HuH-7.5 (cell line): ENCODE data around the gene XRCC4.
A peak's percentile ranks its signal among the peaks of the same experiment; 100 is the strongest.
"Not testable (repeated sequence)": the region's sequence is repeated elsewhere in the genome, so short reads cannot be mapped to it uniquely, and the experiment has no call there.

Experiments used
- DNase-seq: peaks from one replicate; pipeline ENCODE4 v3.0.0; 2011; ENCODE audit warnings: low spot score

Gene XRCC4

DNA sequence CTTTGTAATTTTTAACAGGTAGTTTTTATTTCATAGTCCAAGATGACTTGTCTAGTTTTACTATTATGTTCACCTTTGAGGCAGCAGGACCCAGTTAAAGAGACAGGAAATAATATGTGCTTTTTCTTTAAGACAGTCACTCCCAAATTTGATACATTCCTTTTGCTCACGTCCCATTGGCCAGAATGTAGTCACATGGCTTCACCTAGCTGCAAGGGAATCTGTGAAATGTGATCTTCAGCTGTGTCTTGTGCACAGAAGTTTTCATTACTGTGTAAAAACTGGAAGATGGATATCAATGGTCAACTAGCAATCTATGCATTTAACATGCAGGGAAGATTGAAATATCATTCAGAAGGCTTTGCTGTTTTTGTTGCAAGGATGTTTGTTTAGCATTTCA lies 41.1 kb downstream of the XRCC4 start:
- DNase-seq: no peak

DNA sequence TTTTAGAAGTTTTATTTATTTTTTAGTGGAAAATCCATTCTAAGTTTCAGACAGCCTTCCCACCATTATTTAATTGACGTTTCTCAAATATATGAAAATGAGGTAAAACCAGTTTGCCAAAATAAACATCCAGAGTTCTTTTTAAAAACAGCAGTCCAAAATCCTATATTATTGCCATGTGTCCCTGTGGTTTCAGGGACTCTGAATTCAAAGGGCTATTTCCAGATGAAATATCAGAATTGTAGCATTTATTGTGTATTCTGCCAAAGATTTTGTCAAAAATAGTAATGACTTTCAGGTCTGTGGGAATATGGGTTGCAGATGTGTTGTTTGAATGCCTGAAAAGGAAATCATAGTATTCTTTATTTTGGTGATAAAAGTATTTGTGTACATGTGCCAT lies 41.6 kb downstream of the XRCC4 start:
- DNase-seq: no peak

DNA sequence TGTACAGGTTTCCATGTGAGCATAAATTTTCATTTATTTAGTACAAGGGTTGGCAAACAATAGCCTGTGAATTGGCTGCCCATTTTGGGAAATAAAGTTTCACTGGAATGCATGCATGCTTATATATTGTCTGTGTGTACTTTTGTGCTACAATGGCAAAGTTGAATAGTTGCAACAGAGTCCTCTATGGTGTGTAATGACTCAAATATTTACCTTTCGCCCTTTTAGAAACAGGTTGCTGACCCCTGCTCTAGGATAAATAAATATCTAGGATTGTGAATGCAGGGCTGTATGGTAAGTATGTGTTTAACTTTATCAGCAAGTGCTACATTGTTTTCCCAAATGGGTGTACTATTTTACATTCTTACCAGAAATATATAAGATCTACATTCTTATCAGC lies 47.2 kb downstream of the XRCC4 start:
- DNase-seq: peak; percentile 26

DNA sequence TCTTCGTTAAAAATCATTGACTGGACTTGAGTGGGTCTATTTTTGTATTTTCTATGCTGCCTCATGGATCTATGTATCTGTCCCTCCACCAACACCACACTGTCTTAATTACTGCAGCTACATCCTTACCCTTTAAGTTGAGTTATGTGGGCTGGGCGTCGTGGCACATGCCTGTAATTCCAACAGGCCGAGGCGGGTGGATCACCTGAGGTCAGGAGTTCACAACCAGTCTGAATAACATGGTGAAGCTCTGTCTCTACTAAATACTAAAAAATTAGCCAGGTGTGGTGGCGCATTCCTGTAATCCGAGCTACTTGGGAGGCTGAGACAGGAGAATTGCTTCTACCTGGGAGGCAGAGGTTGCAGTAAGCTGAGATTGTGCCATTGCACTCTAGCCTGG lies 48.2 kb downstream of the XRCC4 start:
- DNase-seq: no peak

DNA sequence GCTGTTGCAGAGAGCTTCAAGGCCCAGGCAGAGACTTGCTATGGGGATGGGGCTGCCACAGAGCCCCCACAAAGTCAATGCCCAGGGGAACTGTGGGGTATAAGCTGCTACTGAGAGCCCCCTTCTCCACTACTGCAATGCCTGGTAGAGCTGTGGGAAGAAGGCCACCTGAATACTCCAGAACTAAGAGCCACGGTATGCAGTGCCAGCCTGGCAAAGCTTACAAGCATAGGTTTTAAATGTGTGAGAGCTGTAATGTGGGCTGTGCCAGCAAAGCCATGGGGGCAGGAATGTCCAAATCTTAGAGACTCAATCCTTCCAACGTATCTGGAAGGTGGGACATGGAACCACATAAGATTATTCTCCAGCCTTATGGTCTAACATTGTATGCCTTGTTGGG lies 49.2 kb downstream of the XRCC4 start:
- DNase-seq: no peak

DNA sequence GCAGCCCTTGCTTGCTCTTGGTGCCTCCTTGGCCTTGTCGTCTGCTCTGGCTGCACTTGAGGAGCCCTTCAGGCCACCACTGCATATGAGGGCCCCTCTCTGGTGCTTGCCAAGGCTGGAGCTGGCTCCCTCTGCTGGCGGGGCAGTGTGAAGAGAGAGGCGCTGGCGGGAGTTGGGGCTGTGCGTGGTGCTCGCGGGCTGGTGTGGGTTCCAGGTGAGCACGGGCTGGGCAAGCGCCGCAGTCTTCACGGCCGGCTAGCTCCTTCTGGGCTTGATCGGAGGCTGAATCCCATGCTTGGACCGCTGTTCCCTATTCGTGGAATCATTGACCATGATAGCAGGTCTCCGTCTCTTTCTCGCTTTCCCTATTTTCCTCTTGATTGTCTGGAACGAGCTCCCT lies 56.5 kb downstream of the XRCC4 start:
- no peak for DNase-seq

DNA sequence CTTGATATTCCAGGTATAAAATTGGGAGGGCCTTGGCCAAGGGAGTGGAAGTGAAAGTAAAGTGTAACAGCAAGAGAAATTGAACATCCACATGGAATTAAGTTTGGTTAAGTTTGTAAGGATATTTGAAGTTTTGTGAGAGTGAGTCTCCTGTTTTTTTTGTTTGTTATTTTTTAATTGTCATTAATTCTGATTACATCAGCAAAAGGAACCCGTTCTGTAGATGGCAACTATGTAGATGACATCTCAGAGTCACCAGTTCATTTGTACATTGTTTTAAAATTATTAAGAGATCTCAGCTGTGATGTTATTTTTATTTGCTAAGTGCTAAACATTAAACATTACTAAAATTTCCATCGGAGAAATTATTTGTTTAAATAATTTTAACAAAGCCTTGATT lies 65.2 kb downstream of the XRCC4 start:
- DNase-seq: no peak

DNA sequence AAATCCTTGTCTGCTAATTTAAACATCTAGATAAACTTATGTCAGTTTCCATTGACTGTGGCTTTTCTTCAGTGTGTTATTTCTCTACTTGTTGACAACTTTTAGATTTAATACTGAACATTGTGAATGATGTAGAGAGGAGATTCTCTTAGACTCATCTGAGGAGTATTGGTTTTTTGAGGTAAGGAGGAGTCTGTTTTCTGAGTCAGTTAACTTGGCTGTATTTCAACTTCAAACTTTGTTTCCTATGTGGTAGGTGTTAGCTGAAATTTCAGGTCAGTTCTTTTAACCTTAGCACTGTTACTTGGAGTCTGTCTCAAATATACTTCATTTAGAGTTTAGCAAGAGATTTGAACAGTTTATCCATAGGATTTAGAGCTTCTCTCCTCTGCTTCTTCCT lies 67.9 kb downstream of the XRCC4 start:
- DNase-seq: no peak

DNA sequence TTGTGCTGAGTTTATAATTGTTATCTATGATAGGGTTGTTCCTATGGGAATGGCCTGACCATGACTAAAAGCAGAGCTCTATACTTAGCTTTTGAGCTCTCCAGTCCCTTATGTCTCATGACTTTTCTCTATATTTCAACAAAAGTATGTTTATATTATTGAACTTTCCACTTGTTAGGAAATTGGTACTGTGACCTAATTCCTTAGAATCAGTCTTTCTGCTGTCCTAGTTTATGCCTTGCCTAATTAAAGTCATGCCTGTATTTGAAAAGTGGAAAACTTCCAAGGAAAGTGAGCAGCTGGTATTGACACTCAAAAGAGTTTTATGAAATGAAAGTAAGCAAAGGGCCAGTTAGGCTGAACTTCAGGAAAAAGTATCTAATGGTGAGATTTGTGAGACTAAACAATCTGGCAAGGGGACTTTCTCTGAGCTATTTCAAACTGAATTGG lies 68.6 kb downstream of the XRCC4 start:
- DNase-seq: no peak

DNA sequence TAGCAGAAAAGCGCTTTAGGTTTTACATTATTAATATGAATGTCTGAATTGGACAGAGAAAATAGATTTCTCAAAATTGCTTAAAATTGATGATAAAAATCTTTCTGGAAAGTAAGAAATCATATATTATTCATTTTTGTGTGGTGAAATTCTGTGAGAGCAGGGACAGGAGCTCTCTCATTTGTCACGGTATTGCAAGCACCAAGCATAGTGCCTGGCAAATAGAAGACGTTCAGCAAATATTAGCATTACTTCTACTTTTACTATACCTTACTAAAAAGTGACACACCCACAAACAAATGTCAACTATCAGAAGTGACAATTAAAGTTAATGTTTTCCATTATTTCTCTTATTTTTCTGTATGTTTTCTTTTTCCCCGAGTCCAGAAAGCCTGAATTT lies 69.1 kb downstream of the XRCC4 start:
- DNase-seq: no peak

DNA sequence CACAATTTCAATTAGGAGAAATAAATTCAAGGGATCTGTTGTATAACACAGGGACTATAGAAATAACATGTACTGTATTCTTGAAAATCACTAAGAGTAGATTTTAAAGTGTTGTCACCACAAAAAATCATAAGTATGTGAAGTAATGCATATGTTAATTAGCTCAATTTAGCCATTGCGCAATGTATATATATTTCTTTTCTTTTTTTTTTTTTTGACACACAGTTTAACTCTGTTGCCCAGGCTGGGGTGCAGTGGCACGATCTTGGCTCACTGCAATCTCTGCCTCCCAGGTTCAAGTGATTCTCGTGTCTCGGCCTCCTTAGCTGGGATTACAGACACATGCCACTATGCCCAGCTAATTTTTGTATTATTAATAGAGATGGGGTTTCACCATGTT lies 70.2 kb downstream of the XRCC4 start:
- DNase-seq: no peak

DNA sequence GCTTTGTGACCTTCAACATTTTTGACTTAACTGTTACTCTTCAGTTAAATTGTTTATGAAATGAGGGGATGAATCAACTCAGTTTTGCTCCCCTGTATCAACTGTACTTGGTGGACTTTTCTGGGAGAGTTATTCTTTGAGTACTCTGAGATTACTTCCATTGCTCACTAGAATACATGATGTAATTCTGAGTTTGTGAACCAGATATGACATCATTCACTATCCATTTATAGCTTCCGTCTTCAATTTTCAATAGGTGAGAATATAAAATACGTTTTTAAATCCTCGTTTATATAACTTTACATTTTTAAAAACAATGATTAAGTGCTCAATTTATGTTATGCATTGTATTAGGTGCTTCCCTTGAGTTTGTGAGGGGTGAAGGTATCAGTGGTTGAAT lies 71.0 kb downstream of the XRCC4 start:
- DNase-seq: no peak

DNA sequence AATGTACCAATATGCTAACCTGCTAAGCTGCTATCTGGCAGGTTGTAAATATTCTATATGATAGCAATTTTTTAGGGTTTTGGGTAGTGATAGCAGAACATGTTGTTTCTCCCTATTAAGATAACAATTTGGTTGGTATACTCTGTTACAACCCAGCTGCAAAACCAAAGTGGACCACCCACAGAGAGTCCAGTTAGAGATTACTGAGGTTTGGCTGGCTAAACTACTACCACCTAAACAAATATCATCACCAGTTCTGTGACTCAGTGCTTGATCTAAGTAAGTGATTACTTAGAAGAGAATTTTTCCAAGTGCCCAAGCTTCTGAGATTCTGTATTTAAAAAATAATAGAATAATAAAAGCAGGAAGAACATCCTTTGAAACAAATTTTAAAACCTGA lies 72.3 kb downstream of the XRCC4 start:
- no peak for DNase-seq

DNA sequence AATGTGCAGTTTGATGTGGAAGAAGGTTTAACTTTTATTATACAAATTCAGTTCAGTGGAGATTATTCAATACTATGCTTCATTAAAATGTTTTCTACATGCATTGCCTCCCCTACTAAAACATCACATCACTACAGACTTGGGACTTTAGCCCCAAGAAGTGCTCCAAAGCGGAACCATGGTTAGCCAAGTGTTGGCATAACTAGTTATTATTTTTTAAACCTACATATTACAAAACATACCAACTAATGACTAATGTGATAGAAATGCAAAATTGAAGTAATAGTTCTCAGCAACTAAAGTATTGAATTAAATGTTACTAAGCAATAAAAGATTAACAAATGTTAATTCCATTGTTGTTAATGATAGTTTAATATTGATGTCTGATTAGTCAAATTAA lies 74.5 kb downstream of the XRCC4 start:
- DNase-seq: no peak

DNA sequence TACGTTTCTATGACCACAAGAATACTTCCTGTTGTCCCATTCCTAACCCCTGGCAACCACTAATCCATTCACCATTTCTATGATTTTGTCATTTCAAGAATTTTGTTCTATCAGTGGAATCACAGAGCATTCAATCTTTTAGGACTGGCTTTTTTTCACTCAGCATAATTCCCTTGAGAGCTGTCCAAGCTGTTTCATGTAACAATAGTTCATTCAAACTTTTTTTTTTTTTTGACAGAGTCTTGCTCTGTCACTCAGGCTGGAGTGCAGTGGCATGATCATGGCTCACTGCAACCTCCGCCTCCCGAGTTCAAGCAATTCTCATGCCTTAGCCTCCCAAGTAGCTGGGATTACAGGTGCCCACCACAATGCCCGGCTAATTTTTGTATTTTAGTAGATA lies 75.6 kb downstream of the XRCC4 start:
- DNase-seq: not testable (repeated sequence)

DNA sequence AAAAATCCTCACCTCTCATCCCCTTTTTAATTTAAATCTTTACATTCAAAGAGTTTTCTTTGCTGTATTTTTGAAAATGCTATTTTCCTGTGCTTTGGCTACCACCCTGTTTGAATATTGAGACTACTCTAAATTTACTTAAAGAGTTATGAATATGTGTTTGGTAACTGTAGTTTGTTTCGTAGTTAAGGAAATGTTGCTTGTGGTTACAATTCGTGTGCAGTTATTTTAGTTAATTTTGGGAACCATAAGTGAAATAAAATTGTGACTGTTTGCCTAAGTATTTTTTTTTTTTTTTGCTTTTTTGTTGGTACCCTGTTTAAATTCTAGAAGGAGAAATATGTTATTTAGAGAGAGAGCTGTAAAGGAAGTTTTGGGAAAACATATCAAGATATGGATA lies 78.7 kb downstream of the XRCC4 start:
- DNase-seq: no peak

DNA sequence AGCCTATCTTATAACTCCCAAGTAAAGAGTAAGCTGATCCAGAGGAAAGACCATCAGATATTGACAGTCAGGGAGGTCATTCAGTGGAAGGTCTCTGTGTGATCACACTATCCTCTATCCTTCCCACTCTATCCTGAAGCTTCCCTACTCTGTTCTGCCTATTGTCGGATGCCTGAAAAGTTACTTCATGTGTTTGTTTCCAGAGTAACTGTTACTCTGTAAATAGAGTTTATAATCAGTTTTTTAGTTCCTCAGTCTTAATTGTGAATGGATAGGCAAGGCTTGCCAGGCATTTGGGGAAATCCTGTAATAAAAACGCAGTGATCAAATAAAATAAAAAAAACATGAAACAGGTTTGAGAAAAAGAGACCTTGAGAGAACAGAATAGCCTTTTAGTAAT lies 79.8 kb downstream of the XRCC4 start:
- DNase-seq: no peak

DNA sequence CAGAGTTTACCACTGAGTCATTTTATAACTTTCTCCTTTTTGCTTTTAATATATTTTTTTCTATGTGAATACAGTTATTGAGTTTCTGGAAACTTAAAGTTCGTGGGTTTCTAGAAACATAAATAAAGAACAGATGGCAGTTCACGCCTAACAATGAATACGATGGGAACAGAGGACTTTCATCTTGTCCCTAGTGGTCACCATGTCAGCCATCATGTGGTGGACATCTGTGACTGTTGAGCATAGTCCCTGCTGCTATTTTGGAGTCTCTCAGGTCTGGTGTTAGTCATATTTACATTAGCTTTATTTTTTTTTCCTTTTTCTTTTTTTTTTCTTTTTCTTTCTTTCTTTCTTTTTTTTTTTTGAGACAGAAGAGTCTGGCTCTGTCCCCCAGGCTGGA lies 85.3 kb downstream of the XRCC4 start:
- DNase-seq: no peak

DNA sequence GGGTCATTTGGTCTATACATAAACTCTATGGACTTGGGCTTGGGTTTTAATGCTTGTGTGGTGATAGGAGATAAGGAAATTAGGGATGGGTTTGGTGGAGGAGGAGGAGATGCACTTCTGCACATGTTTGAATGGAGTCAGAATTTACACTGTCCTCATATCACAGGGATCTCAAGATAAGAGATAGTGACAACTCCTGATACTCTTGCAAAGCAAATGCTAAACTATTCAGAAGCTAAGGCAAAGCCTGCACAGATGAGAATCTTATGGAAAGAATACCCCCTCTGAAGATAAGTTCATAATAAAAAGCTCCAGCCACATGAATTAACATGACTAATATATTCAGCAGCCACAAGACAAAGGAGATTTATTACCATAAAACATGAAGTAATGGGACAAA lies 90.2 kb downstream of the XRCC4 start:
- no peak for DNase-seq

DNA sequence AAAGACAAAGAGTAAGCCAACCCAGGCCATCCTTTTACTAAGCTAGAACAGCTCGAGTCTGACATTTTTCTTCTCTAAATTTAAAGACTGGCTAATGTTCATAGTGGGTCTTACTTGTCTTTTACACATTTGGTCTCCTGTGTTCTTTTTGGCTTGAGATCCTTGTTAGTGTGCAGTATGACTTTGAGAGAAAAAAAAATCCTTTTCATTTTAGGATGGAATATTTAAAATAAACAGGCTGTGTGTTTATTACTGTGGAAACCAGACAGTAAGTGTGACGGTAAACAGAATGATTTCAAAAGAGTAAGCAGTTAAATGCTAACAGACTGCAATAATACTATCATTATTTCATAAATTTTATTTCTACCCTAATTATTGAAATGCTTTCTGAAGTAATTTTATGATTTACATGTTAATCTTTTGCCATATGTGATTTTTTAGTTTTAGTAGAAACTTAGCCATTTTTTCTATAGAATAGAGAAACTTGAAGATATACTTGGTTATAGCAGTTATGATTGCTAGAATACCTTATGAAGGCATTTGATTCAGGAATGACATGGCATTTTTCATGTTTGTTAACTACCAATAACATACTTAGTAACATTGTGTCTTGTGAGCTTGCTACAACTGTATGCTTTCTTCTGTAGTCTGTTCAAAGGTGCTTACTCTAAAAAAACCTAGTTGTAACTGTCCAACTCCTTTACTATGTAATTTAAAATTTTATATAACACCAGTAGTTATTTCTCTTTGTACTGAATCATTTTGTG lies 92.4 kb downstream of the XRCC4 start:
- DNase-seq: no peak

DNA sequence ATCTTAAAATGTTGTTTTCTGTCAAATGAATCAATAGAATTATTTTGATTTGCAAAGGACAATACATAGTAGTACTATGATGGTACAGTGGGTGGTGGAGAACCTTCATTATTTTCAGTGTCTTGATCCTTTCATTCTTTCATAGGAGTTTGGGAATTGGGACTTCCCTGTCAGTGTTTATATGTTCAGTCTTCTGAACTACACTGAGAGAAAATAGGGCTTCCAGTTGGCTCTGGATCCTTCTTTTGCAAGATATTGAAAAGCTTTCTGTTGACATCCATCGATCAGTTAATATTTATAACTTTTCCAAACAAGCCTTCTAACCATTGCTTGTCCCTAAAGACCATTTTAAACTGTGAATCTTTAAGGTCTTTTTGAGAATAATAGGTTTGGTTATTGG lies 94.7 kb downstream of the XRCC4 start:
- no peak for DNase-seq

DNA sequence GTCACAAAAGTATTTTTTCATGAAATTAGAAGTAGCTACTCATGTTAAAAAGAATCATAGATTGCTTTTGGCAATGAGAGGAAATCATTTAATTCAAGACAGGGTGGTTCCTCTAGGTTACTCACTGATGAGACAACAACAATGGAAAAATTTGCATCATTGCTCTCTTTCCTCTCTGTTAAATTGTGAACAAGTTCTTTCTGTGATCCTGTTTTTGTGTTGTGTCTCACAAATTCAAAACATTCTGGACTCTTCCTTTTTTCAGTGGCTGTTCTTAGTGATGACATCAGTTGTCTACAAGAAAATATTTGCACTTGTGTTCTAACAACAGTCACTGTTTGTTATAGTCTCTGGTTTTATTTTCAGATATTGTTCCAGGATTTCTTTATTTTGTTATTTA lies 95.3 kb downstream of the XRCC4 start:
- no peak for DNase-seq

DNA sequence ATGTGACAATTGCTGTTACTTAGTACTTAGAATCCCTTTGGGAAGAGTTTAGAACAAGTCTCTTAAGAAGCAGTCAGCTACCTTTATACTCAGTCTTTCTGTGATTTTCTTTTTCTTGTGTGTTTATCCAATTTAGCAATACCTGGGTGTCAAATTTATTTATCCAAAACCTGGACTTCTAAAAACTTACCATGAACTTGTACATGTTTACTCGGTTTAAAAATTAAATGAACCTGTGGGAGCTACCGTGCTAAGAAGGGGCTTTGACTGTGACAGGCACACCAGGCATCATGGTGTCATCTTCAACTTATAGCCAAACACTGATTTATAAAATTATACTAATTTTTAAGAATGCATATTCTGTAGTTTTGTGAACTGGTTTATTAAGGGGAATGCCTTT lies 96.5 kb downstream of the XRCC4 start:
- no peak for DNase-seq

DNA sequence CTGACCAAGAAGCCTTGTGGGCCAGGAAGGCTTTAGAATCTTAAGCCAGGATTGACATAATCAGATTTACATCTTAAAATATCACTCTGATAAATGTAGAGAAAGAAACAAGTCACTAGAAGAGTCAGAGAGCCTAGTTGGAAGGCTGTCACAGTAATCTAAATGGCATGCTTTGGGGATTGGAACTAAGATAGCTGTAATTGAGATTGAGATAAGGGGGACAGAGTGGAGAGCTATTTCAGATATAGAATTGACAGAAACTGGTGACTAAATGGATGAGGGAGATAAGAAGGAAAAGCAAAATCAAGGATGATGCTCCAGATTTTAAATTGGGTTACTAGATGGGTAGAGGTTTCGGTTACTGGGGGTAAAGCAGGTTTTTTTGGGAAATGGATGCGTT lies 100.5 kb downstream of the XRCC4 start:
- DNase-seq: no peak

DNA sequence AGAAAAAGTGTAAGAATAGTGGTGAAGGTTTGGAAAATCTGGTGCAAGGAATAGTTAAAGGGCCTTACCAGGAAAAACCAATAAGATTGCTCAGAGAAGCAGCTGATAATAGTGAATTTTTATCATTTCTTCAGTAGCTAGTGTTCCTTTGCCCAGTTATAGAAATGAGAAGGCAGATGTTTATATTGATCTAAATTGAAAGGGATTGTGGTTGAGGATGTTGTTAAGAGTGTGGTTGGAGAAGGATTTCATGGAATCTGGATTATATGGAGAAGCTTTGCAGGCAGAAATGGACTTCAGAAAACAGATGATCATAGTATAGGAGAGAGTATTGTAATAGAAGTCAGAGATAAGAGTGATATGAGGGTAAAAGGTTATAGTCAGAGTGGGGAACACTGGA lies 102.6 kb downstream of the XRCC4 start:
- no peak for DNase-seq
